ENCODE results near the gene SCARF2. TPM values are rescaled to one million over a fixed set of nuclear protein-coding genes. Genes with fewer than 3 reads are reported as not detected.

The SCARF2 gene
- total RNA-seq, 1 donor from 2014 or later: 8.1 TPM

- H3K4me1 Mint-ChIP-seq (ENCODE audit: unreplicated experiment): peaks cover 3% of the 10 kb centered on the region
- DNase-seq (ENCODE audit: low spot score): no peak
These were observed 30.8 kb downstream of the SCARF2 start for GRCh38 chr22:20406686-20407408.

DNA sequence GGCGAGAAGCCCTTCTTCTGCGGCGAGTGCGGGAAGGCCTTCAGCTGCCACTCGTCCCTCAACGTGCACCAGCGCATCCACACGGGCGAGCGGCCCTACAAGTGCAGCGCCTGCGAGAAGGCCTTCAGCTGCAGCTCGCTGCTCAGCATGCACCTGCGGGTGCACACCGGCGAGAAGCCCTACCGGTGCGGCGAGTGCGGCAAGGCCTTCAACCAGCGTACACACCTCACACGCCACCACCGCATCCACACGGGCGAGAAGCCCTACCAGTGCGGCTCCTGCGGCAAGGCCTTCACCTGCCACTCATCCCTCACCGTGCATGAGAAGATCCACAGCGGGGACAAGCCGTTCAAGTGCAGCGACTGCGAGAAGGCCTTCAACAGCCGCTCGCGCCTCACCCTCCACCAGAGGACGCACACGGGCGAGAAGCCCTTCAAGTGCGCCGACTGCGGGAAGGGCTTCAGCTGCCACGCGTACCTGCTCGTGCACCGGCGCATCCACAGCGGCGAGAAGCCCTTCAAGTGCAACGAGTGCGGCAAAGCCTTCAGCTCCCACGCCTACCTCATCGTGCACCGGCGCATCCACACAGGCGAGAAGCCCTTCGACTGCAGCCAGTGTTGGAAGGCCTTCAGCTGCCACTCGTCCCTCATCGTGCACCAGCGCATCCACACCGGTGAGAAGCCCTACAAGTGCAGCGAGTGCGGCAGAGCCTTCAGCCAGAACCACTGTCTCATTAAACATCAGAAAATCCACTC lies 31.5 kb downstream of the SCARF2 start:
- Mint-ChIP-seq H3K27me3 (ENCODE audit: unreplicated experiment) (peaks cover 7% of the 10 kb centered on the region), H3K4me3 (ENCODE audit: unreplicated experiment) (no peak overlapping the region), H3K9me3 (ENCODE audit: unreplicated experiment) (no peaks in the 10 kb centered on the region), H3K36me3 (ENCODE audit: low read depth, unreplicated experiment) (peaks cover 20% of the 10 kb centered on the region), H3K4me1 (ENCODE audit: unreplicated experiment) (peaks cover 3% of the 10 kb centered on the region), H3K27ac (ENCODE audit: unreplicated experiment) (no peak overlapping the region)
- DNase-seq (ENCODE audit: low spot score): no peak
- TF ChIP-seq, protein P1, sequence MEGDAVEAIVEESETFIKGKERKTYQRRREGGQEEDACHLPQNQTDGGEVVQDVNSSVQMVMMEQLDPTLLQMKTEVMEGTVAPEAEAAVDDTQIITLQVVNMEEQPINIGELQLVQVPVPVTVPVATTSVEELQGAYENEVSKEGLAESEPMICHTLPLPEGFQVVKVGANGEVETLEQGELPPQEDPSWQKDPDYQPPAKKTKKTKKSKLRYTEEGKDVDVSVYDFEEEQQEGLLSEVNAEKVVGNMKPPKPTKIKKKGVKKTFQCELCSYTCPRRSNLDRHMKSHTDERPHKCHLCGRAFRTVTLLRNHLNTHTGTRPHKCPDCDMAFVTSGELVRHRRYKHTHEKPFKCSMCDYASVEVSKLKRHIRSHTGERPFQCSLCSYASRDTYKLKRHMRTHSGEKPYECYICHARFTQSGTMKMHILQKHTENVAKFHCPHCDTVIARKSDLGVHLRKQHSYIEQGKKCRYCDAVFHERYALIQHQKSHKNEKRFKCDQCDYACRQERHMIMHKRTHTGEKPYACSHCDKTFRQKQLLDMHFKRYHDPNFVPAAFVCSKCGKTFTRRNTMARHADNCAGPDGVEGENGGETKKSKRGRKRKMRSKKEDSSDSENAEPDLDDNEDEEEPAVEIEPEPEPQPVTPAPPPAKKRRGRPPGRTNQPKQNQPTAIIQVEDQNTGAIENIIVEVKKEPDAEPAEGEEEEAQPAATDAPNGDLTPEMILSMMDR (IDR thresholded peaks at IDR 0.05; ENCODE audit: unreplicated experiment): no peak

More at GRCh38 chr22:20406686-20407408, 30.8 kb downstream of the SCARF2 start:
- peak overlapping the region; percentile 42 for H3K4me3 Mint-ChIP-seq (ENCODE audit: unreplicated experiment)
- no peak overlapping the region for H3K27ac Mint-ChIP-seq (ENCODE audit: unreplicated experiment)
- H3K9me3 Mint-ChIP-seq (ENCODE audit: unreplicated experiment): no peaks in the 10 kb centered on the region
- H3K36me3 Mint-ChIP-seq (ENCODE audit: low read depth, unreplicated experiment): peaks cover 20% of the 10 kb centered on the region
- TF ChIP-seq, protein P1 (IDR thresholded peaks at IDR 0.05; ENCODE audit: unreplicated experiment): no peak
- H3K27me3 Mint-ChIP-seq (ENCODE audit: unreplicated experiment): peaks cover 7% of the 10 kb centered on the region

GRCh38 chr22:20405291-20405930 lies 32.2 kb downstream of the SCARF2 start:
- DNase-seq (ENCODE audit: low spot score): no peak
- peaks cover 3% of the 10 kb centered on the region for H3K4me1 Mint-ChIP-seq (ENCODE audit: unreplicated experiment)
- H3K27me3 Mint-ChIP-seq (ENCODE audit: unreplicated experiment): peaks cover 7% of the 10 kb centered on the region
- H3K27ac Mint-ChIP-seq (ENCODE audit: unreplicated experiment): no peak overlapping the region
- no peaks in the 10 kb centered on the region for H3K9me3 Mint-ChIP-seq (ENCODE audit: unreplicated experiment)
- TF ChIP-seq, protein P1 (IDR thresholded peaks at IDR 0.05; ENCODE audit: unreplicated experiment): no peak
- H3K36me3 Mint-ChIP-seq (ENCODE audit: low read depth, unreplicated experiment): peaks cover 20% of the 10 kb centered on the region
- H3K4me3 Mint-ChIP-seq (ENCODE audit: unreplicated experiment): no peak overlapping the region

DNA sequence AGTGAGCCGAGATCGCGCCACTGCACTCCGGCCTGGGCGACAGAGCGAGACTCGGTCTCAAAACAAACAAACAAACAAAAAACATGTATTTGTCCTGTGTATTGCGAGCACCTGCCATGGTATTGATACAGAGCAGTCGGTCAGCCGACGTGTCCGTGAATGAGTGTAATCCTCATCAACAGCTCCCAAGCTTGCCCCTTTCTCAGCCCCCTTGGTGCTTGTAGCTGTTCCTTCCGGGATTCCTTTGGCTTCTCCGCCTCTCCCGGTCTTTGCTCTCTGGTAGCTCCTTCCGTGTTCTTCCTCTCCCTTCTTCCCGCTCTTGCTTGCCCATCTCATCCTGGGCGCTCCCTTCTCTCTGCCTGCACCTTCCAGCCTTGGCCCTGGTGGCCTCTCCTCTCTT lies 32.7 kb downstream of the SCARF2 start:
- DNase-seq (ENCODE audit: low spot score): no peak
- peaks cover 7% of the 10 kb centered on the region for H3K27me3 Mint-ChIP-seq (ENCODE audit: unreplicated experiment)
- TF ChIP-seq, protein P1 (IDR thresholded peaks at IDR 0.05; ENCODE audit: unreplicated experiment): no peak
- H3K4me1 Mint-ChIP-seq (ENCODE audit: unreplicated experiment): peaks cover 3% of the 10 kb centered on the region
- no peaks in the 10 kb centered on the region for H3K9me3 Mint-ChIP-seq (ENCODE audit: unreplicated experiment)
- no peak overlapping the region for H3K4me3 Mint-ChIP-seq (ENCODE audit: unreplicated experiment)
- peaks cover 21% of the 10 kb centered on the region for H3K36me3 Mint-ChIP-seq (ENCODE audit: low read depth, unreplicated experiment)
- no peak overlapping the region for H3K27ac Mint-ChIP-seq (ENCODE audit: unreplicated experiment)
